HG02852 (cell line): ENCODE measurements around the gene LHX4.

Experiments
- ATAC-seq: cut with Tn5 transposase; IDR thresholded peaks from one replicate; pipeline ENCODE4 v1.9.1; 2021; ENCODE audit warnings: mild to moderate bottlenecking, moderate library complexity; ENCODE audit not compliant: unreplicated experiment

Gene LHX4

DNA sequence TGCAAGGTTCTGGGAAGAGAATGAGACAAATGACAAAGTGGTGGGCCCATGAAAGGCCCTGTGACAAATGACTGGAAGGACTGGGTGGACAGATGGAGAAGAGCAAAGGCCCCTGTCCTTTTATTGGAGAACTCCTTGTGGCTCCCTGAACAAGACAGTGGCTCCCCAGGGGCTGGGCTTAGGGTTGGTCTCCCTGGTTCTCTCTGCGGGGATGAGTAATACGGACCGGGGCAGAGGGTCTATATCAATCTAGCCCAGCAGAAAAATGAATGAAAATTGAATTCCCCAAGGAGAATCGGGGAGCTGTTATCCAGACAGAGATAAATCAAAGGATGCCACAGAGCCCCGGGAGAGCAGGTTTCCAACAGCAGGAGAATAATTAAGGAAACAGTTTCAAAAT lies 5.2 kb upstream of the LHX4 start:
- no peak for ATAC-seq

DNA sequence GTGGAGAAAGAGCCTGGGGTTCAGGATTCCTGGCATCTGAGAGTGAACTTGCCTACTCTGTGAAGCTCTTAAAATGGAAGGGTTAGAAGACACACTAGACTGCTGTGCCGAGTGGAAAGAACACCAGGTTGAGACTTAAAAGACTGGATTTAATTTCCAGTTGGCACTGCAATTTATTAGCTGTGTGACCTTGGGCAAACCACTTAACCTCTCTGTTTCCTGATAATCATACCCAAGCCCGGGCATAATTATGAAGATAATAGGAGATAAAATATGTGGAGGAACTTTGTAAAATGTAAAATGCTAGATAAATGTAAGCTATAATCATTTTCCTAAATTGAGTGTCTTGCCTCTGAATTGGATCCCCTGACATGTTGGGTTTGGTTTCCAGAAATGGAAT lies 4.7 kb upstream of the LHX4 start:
- no peak for ATAC-seq

DNA sequence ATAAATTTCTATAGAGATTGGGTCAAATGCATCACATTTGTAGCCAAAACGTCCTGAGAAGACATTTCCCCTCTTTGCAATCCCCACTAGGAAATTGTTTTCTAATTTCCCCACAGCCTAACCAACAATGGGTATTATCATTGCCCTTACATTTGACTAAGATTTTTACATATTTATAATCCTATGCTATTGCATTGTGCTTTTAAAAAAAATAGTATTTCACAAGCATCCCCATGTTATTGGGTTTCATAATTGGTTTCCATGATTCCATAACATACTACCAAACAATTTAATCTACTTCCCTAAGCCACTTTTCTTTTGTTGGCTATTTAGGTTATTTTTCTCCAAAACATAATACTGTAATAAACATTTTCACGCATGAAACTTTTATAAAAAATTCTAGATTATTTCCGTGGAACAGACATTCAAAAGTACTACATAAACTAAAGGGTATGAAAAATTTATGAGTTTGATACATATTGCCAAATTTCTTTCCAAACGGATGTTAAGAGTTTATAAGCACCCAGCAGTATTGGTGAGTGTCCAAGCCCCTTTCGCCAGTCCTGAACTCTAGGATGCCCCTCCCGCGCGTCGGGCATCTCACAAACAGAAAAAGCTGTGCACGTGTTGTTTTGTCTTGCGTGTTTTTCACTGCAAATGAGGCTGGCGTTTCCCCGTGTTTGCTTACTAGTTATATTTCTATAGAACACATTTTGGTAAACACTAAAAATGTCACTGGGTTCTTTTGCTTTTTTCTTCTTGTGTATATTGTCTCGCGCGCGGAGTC lies 2.0 kb upstream of the LHX4 start:
- no peak for ATAC-seq

DNA sequence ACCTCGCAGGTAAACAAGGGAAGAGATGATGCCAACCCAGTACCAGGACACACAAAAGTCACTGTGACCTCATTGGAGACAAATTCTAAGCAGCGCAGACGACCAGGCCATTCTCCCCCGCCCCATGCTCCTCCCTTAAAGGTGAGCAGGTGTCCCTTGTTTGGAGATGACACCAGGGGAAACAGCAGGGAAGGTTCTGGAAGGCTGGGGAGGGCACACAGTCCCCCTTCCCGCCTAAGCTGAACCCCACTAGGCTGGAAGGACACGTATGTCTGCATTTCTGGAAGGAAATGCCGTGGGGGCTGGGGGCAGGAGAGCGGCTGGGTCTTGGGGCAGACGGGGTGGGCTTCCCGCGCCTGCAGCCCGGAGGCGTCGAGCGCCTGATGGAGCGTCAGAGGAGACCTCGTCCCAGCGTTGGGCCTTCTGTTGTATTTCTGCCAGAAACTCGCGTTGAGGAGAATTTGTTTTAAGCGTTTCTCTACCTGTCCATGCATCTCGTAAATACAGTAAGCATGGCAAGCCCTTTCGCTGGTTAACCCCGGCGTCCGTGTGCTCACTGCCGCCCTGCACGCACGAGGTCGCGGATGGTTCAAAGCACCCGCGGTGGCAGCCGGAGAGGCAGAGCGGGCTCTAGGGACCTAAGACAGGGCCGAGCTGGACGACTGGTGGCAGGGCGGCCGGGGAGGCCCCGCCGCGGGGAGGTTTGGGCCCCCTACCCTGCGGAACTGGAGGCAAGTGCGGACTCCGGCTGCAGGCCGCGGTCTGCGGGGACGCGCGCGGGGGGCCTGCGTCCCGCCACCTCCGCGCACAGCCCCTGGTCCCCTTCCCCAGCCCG lies 1.2 kb upstream of the LHX4 start:
- ATAC-seq, result peak; percentile 10

DNA sequence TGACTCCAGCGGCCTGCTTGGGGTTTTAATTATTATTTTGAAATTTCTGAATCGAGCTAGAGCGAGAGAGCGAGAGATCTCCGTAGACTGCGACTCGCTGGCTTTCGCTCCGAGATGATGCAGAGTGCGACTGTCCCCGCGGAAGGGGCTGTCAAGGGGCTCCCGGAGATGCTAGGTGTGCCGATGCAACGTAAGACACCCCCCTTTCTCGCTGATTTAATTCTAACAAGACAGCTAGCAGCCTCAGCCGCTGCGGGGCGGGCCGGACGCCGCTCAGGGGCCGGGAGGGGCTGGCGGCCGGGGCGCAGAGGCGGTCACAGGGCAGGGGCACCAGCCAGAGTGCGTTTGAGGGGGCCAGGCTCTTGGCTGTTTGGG lies 339 bp downstream of the LHX4 start:
- ATAC-seq, result no peak

DNA sequence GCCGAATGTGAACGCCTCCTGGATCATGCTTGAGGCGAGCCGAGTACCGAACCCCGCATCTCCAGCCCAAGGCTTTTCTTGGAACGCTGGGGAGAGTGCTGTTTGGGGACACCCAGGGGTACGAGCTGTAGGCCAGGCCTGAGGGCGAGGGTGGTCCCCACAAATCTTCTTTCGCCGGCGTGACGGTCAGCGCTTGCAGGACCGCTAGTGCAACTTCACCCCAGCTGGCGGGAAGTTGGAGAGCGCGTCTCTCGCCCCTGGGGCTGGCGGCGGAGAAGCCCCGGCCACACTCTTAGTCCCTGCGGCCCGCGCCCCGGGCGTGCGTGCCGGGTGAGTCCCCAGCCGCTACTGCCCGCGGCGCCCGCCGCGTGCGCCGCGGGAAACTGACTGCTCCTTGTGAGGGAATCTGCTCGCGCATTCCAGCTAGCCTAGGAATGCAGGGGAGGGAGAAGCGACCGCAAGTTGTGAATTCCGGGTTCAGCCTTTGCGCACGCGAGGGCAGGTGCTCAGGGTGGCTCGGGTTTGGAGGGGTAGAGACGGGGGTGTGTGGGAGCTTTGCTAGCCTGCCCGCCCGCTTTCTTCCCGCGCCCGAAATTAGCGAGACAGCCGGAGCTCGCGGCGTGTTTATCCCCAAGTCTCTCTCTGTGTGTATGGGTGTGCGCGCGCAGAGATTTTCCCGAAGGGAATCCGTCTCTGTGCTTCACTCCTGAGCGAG lies 884 bp downstream of the LHX4 start:
- ATAC-seq, result no peak

DNA sequence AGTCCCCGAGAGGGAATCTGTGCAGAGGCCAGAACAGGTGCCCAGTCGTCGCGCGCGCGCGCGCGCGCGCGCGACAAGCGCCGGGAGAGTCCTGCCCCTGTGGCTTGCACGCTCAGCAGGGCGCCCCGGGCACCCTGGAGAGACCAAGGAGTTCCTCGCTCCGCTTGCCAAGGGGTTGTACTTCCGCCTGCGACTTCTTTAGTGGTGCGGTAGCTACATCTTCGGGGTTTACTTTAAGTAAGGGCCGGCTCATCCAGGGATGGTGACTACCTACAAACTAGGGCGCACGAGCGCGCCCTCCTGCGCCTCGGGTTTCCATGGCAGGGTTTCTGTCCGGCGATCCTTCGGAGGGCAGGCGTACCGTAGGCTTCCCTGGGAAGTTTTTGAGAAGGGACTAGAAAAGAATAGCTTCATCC lies 1.4 kb downstream of the LHX4 start:
- no peak for ATAC-seq

DNA sequence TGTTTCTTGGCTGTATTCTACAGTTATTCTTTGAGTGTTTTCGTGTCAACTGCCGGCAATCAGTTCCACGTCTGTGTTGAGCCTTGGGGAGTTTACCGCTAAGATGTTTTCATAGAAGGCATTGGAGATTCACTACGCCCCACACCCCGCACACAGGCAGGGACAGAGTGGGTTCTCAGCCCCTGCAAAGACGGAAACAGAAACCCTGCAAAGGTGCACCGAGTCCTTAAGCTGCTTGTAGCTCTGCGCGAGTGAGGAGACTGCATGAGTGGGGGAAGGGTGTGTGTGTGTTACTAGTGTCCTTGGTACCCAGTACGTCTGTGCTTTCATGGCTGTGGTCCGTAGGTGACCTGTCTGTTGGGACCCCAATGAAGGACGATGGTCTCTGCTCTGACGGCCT lies 1.9 kb downstream of the LHX4 start:
- ATAC-seq, result no peak

DNA sequence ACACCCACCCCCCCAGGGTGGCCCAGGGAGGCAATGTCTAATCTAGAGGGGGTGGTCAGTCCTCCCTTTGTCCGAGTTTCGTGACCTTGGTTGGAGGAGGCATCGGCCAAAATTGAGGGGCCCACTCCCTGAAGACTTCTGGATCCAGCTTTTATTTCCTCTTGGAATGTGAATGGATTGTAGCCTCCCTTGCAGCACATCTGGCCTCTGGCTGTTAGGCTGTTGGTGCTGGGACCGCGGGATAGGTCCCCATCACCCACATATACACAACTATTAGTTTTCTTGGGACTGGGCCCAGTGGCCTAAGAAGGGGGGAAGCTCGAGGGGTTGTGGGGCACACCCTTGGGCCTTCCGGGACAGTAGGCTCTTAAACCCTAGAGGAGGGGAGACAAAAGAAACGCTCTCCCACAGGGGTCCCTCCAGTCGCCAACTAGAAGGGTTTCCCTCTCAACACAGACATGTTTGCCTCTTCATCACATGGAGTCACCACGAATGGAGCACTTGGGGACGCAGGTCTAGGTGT lies 2.5 kb downstream of the LHX4 start:
- ATAC-seq, result no peak

DNA sequence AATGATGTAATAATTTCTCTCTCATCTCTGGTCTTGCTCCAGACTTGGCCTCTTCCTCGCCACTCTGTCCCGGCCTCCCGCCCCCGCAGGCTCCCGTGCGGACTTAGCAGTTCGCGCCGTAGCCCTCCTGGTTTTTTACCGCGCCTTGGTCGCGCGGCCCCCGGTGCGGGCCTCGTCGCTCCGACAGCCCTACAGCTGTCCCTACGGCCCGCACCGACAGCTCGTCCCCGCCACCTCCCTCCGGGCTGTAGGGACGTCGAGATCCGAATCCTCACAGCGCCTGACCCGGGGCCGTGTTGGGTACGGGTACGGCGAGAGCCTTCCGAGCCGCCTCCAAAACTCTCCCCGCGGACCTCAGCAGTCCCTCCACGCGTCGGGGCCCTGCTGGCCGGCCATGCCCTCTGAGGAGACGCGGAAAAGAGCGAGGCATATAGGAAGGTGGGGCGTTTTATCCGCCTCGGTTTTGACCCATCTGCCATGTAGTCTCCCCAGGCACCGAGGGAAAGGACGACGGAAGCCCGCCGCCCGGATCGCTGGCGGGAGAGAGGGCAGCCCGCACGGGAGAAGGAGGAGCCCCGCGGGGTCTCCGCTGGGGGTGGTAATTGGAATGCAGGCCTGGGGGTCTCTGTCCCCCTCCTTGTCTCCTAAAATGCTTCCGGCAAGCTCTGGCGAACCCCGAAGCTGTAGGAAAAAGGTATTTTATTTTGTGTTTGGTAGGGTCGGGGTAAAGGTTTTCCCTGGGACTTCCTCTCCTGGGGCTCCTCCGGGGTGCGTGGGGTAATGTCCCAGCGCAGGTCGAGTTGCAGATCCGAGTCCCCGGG lies 3.3 kb downstream of the LHX4 start:
- no peak for ATAC-seq

DNA sequence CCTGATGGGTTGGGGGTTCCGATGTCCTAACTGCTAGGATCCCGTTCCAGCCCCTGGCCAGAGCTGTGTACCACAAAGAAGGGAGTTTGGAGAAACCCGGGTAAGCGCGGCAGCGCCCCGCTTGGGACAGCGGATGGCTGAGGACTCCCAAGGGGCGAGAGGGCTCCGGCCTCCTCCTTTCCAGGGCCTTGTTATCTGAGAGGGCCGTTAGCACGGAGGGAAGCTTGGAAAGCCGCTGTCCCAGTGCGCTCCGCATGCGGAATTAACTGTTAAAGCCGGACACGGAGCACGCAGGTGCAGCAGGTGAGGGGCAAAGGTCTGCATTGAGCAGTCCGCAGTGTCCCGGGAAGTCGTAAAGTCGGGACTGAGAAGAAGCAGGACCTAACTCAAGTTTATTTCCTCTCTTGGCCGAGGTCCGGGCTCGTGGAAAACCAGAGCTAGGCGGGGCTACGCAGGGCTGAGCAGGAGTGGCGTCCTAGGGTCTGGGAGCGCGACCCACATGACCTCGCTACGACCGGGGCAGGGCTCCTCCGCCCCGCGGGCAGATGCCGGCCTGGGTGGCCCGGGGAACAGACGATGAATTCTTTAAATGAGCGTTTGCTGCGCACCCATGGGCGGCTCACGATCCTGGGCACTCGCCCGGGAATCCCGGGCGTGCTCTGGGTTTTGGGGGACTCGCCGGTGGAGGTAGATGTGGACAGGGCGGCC lies 4.5 kb downstream of the LHX4 start:
- ATAC-seq, result no peak

DNA sequence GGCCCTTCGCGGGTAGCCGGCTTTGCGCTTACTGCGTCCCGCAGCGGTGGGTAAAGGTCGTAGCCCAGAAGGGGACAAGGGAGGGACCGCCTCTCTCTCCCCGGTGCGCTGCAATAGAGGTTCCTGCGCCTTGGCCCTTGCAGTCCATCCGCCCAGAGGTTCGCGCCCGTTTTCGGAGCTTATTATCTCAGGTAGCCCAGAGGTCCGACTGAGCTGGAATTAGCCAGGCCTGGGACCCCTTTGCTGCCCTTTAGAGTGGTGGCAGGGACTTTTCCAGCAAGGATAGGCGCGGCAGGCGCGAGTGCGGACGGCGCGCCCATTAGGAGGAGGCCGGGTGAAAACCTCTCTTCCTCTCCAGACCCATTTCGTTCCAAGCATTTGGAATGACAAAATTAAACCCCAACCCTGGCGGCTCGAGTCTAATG lies 5.0 kb downstream of the LHX4 start:
- ATAC-seq, result no peak

DNA sequence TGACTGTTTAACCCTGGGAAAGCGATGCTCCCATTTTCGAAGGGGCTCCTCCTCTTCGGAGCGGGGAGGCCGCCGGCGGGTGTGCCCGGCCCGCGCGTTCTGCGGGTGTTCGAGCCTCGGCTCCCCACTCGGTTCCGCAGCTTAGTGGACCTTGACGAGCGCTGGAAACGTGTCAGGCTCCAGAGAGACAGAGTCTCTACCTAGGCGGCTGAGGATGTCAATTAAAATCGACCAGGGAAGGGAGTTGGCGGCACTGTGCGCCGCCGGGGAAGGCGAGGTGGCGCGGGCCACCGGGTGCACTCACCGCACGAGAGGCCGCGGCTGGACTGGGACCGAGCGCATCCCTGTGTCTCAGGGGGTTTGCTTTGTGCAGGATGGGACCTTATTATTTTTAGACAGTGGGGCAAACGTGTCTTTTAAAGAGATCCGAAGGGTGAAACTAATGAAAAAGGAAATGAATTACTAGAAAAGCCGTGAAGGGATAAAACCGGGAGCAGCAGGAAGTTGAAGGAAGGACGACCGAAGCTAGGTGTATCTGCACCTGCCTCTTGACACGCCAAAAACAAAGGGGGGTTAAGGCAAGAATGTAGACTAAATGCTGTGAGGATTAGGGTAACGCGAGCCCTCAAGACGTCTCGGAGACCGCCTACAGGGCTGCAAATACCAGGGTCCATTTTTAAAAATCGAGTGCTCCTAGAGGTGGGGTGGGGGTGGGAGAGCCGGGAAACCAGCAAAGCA lies 5.6 kb downstream of the LHX4 start:
- no peak for ATAC-seq

DNA sequence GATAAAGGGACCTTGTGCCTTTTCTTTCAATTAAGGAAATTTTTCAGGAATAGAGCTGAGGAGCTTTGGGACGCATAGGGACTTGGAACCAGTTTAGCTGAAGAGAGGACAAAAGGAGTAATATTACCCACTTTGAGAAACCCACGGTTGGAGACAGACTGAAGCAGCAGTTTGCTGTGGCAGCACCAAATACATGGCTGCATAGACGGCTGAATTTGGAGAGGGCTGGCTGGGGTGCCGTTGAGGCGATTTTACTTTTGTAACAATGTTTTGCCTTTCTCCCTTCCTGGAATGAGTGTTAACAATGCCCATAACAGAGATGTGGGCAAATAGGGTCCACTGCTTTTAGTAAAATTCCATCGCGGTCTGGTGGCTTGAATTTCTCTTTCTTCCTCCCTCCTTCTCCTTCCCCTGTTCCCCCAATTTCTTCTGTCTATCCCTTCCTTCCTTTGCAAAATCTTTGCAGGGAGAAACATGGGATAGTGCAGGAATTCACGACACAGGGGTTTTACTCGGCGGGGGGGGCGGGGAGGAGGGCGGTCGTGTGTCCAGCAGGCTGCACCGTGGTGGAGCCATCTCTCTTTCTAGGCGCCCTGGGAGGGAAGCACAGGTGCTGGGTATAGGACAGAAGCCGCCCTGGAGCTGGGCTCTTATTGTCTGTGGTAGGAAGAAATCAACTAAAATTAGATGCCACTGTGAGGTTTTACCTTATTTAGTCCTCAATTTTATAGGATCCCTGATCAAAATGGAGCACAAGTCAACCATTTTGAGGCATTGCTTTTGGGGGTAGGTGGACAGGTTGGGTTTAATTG lies 6.8 kb downstream of the LHX4 start:
- no peak for ATAC-seq

DNA sequence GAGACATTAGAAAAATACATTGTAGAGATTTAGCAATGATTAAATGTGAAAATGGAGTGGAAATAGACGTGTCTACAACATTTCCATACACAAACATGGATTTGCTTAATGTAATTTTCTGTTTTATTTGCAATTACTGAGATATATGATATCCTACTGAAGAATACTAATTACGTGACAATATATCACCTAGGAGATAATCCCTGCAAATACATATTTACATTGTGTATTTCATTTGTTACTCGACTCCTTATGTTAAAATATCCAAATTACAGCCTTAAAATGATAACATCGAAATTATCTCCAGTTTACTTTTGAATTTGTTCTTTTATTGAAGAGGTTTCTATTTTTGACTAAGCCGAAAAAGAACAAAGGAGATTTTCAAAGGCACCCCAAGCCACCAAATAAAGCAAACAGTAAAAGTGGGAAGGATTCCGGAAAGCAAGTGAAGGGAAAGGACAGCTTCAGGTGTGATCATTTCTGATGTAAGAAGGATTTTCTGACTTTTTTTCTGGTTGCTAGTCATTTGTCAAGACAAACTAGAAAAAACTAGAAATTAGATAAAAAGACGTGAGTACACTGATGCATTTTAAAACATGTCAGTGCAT lies 7.9 kb downstream of the LHX4 start:
- ATAC-seq, result no peak

DNA sequence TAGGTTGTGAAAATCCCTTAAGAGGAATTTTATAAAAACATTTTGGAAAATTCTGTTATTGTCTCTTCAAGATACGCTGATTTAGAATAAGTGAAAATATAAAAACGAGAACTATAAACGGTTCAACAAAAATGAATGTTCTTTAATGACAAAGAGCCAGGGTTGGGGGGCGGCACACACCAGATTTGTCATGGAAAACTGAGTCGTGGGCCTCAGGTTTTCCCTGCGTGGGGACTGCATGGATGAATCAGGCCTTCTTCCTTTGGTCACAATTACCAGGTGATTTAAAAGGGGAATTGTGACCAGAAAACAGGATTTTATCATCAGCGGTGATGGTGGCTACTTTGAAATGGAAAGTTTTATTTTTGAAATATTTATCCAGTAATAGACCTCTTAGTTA lies 8.6 kb downstream of the LHX4 start:
- no peak for ATAC-seq

DNA sequence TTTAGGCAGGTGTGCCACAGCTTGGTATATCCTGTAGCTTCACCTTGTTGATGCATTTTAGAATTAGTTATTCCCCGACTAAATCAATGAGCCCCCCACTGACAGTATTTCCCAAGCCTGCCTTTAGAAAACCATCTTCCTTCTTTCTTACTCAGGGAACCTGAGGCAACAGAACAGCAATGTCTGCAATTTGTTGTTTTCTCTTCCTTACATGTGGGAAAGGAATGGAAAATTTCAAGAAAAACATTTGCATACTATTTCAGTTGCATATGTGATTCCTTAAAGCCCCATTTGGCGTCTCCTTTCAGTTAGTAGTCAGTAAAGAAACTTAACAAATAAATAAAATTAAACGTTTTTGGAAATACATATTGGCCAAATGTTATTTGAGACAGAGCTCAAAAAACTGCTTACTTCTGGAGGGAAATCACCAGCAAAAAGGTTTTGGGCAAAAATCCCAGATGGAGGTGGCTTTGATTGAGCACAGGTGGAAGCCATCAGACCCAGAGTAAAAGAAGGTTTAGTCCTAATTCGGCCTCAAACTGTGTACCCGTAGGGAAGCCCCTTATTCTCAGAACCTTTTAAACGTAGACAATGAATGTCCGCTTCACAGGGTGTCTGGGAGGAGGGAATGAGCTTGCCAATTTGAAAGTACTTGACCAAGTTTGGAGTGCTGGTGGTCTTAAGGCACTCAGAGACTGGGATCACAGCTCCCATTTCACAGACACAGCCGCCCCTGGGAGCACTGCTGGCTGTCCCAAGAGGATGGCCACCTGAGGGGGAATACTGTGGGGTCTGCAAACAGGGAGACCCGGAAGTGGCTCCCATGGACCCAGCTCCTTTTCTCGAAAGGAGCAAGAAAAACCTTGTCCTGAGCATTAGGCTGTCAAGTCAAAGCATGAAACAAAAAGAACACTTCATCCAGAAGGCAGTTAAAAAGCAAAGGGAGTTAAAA lies 9.4 kb downstream of the LHX4 start:
- no peak for ATAC-seq
